ENCODE measurements around the gene CAMK1D.
"Not testable (repeated sequence)": the region's sequence is repeated elsewhere in the genome, so short reads cannot be mapped to it uniquely, and the experiment has no call there.

Gene CAMK1D

GRCh38 chr10:12430406-12430982 lies 81.1 kb downstream of the CAMK1D start:
- no peak for DNase-seq (ENCODE audit: low spot score)

- no peak for DNase-seq (ENCODE audit: low spot score)
Observed at GRCh38 chr10:12431151-12432101, 82.1 kb downstream of the CAMK1D start.

GRCh38 chr10:12432402-12433189 lies 83.2 kb downstream of the CAMK1D start:
- DNase-seq (ENCODE audit: low spot score): no peak

- no peak for DNase-seq (ENCODE audit: low spot score)
Observed at GRCh38 chr10:12434277-12434676, 84.9 kb downstream of the CAMK1D start.

- not testable (repeated sequence) for DNase-seq (ENCODE audit: low spot score)
Observed at GRCh38 chr10:12434677-12435076, 85.3 kb downstream of the CAMK1D start.

GRCh38 chr10:12435348-12435747 lies 86.0 kb downstream of the CAMK1D start:
- no peak for DNase-seq (ENCODE audit: low spot score)

- DNase-seq (ENCODE audit: low spot score): no peak
Observed at GRCh38 chr10:12438919-12439692, 89.8 kb downstream of the CAMK1D start.

GRCh38 chr10:12439767-12440166 lies 90.4 kb downstream of the CAMK1D start:
- not testable (repeated sequence) for DNase-seq (ENCODE audit: low spot score)

GRCh38 chr10:12443026-12443425 lies 93.7 kb downstream of the CAMK1D start:
- no peak for DNase-seq (ENCODE audit: low spot score)

- DNase-seq (ENCODE audit: low spot score): no peak
Observed at GRCh38 chr10:12444981-12445700, 95.8 kb downstream of the CAMK1D start.

- DNase-seq (ENCODE audit: low spot score): no peak
Observed at GRCh38 chr10:12445701-12446334, 96.5 kb downstream of the CAMK1D start.

- no peak for DNase-seq (ENCODE audit: low spot score)
Observed at GRCh38 chr10:12448340-12448728, 99.0 kb downstream of the CAMK1D start.

- DNase-seq (ENCODE audit: low spot score): no peak
Observed at GRCh38 chr10:12448729-12449391, 99.5 kb downstream of the CAMK1D start.

- DNase-seq (ENCODE audit: low spot score): no peak
Observed at GRCh38 chr10:12455318-12455717, 106.0 kb downstream of the CAMK1D start.

- no peak for DNase-seq (ENCODE audit: low spot score)
Observed at GRCh38 chr10:12455766-12456165, 106.4 kb downstream of the CAMK1D start.

- DNase-seq (ENCODE audit: low spot score): no peak
Observed at GRCh38 chr10:12459340-12459739, 110.0 kb downstream of the CAMK1D start.

GRCh38 chr10:12459762-12460161 lies 110.4 kb downstream of the CAMK1D start:
- peak; percentile 33 for DNase-seq (ENCODE audit: low spot score)

- no peak for DNase-seq (ENCODE audit: low spot score)
Observed at GRCh38 chr10:12463459-12463838, 114.1 kb downstream of the CAMK1D start.

GRCh38 chr10:12465385-12466136 lies 116.2 kb downstream of the CAMK1D start:
- DNase-seq (ENCODE audit: low spot score): no peak
